Nephron progenitor cell (in vitro differentiated cells): Measurements from ENCODE around the gene CHMP6.
A peak's percentile ranks its signal among the peaks of the same experiment; 100 is the strongest.

Source experiments
- DNase-seq: peaks from one replicate; pipeline ENCODE4 v3.0.0; 2021
- H3K27ac Mint-ChIP-seq: 2 replicates; pipeline ENCODE4 v1.8.0; 2021; ENCODE audit warnings: mild to moderate bottlenecking, moderate library complexity, mixed read lengths
- H3K27me3 Mint-ChIP-seq: 2 replicates; pipeline ENCODE4 v1.8.0; 2021; ENCODE audit warnings: mild to moderate bottlenecking, low read depth, mixed read lengths; ENCODE audit not compliant: poor library complexity
- H3K36me3 Mint-ChIP-seq: 2 replicates; pipeline ENCODE4 v1.8.0; 2021; ENCODE audit warnings: low read depth, mixed read lengths
- H3K4me1 Mint-ChIP-seq: 2 replicates; pipeline ENCODE4 v1.8.0; 2021; ENCODE audit warnings: mixed read lengths
- H3K4me3 Mint-ChIP-seq: 2 replicates; pipeline ENCODE4 v1.8.0; 2021; ENCODE audit warnings: mild to moderate bottlenecking, moderate library complexity, mixed read lengths
- H3K9me3 Mint-ChIP-seq: 2 replicates; pipeline ENCODE4 v1.8.0; 2021; ENCODE audit warnings: mild to moderate bottlenecking, moderate library complexity, mixed read lengths
- TF ChIP-seq, protein P1 (sequence below): fragments of 200-600 bp; sonication (generic); IDR thresholded peaks from 2 replicates; pipeline ENCODE4 v1.5.0; 2021; ENCODE audit warnings: antibody characterized with exemption

The CHMP6 gene

GRCh38 chr17:80981929-80982425 lies 9.7 kb upstream of the CHMP6 start:
- Mint-ChIP-seq H3K36me3 (no peaks in the 10 kb centered on the region), H3K9me3 (peaks cover under 1% of the 10 kb centered on the region), H3K4me1 (peaks cover 42% of the 10 kb centered on the region), H3K4me3 (peak overlapping the region; percentile 60), H3K27ac (no peak overlapping the region), H3K27me3 (peaks cover 32% of the 10 kb centered on the region)
- DNase-seq: no peak
- TF ChIP-seq, protein P1, sequence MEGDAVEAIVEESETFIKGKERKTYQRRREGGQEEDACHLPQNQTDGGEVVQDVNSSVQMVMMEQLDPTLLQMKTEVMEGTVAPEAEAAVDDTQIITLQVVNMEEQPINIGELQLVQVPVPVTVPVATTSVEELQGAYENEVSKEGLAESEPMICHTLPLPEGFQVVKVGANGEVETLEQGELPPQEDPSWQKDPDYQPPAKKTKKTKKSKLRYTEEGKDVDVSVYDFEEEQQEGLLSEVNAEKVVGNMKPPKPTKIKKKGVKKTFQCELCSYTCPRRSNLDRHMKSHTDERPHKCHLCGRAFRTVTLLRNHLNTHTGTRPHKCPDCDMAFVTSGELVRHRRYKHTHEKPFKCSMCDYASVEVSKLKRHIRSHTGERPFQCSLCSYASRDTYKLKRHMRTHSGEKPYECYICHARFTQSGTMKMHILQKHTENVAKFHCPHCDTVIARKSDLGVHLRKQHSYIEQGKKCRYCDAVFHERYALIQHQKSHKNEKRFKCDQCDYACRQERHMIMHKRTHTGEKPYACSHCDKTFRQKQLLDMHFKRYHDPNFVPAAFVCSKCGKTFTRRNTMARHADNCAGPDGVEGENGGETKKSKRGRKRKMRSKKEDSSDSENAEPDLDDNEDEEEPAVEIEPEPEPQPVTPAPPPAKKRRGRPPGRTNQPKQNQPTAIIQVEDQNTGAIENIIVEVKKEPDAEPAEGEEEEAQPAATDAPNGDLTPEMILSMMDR: no peak

DNA sequence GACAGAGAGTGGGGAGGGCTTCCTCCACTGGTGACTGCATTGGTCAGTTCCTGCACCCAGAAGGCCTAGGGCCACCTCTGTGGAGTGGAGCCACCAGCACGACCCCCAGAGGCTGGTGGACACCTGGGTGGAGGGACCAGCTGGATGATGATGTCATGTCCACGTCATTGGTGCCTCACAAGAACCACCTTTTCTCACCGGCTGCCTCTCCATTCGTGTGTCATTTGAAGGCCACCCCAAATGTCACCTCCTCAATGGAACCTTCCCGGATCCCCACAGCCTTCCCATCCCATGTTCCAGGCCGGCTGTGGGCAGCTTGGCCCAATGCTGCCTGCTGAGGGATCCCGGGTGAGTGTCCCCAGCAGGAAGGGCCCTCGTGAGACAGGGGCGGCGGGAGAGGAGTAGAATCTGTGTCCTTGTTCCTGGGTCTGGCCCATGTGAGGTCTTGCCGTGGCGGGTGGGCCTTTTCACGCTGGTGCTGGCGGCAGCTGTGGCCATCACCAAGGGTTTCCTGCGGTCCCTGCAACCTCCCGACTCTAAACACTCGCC lies 9.1 kb upstream of the CHMP6 start:
- no peaks in the 10 kb centered on the region for H3K36me3 Mint-ChIP-seq
- TF ChIP-seq, protein P1: no peak
- H3K9me3 Mint-ChIP-seq: no peaks in the 10 kb centered on the region
- peaks cover 45% of the 10 kb centered on the region for H3K4me1 Mint-ChIP-seq
- no peak overlapping the region for H3K4me3 Mint-ChIP-seq
- peaks cover 33% of the 10 kb centered on the region for H3K27me3 Mint-ChIP-seq
- no peak for DNase-seq
- no peak overlapping the region for H3K27ac Mint-ChIP-seq

DNA sequence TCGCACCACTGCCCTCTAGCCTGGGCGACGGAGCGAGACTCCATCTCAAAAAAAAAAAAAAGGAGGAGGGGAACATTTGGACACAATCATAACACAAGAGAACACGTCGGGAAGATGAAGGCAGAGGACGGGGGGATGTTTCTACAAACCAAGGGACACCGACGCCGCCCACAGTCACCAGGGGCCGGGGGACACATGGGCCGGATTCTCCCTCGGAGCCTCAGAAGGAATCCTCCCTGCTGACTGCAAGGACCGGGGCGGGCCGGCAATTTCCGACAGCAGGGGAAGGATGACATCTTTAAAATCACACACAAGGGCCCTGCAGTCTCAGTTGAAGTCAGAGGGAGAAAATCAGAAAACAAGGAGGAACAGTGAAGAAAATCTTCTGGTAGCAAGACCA lies 8.1 kb upstream of the CHMP6 start:
- no peak overlapping the region for H3K27ac Mint-ChIP-seq
- TF ChIP-seq, protein P1: no peak

DNA sequence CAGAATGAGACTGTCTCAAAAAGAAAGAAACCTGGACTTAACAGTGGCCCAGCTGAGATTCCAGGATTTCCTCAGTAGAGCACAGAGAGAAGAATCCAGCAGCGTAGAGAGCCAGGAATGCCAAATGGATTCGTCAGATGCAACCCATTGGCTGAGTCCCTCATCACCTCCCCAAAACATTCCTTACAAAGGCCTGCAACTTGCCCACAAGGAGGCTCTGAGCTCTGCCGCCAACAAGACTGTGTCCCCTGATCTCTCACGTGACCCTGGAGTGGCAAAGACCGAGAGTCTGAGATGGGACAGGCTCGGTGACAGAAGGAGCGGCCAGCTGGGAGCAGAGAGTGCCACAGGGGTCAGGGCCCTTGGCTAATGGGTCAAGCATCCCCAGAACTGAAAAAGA lies 6.9 kb upstream of the CHMP6 start:
- no peak overlapping the region for H3K4me3 Mint-ChIP-seq
- no peak for DNase-seq
- H3K27ac Mint-ChIP-seq: no peak overlapping the region
- H3K27me3 Mint-ChIP-seq: peaks cover 51% of the 10 kb centered on the region
- H3K36me3 Mint-ChIP-seq: no peaks in the 10 kb centered on the region
- H3K4me1 Mint-ChIP-seq: peaks cover 52% of the 10 kb centered on the region
- TF ChIP-seq, protein P1: no peak
- no peaks in the 10 kb centered on the region for H3K9me3 Mint-ChIP-seq

More for the DNA sequence above, 8.1 kb upstream of the CHMP6 start:
- DNase-seq: no peak
- no peaks in the 10 kb centered on the region for H3K36me3 Mint-ChIP-seq
- H3K27me3 Mint-ChIP-seq: peaks cover 41% of the 10 kb centered on the region
- peaks cover 53% of the 10 kb centered on the region for H3K4me1 Mint-ChIP-seq
- no peaks in the 10 kb centered on the region for H3K9me3 Mint-ChIP-seq
- no peak overlapping the region for H3K4me3 Mint-ChIP-seq

GRCh38 chr17:80986046-80986445 lies 5.6 kb upstream of the CHMP6 start:
- no peak overlapping the region for H3K4me3 Mint-ChIP-seq
- H3K36me3 Mint-ChIP-seq: no peaks in the 10 kb centered on the region
- H3K27me3 Mint-ChIP-seq: peaks cover 58% of the 10 kb centered on the region
- TF ChIP-seq, protein P1: no peak
- H3K27ac Mint-ChIP-seq: no peak overlapping the region
- DNase-seq: no peak
- peaks cover 41% of the 10 kb centered on the region for H3K4me1 Mint-ChIP-seq
- no peaks in the 10 kb centered on the region for H3K9me3 Mint-ChIP-seq

GRCh38 chr17:80986816-80987475 lies 4.7 kb upstream of the CHMP6 start:
- no peak overlapping the region for H3K27ac Mint-ChIP-seq
- no peaks in the 10 kb centered on the region for H3K36me3 Mint-ChIP-seq
- DNase-seq: no peak
- peaks cover 58% of the 10 kb centered on the region for H3K27me3 Mint-ChIP-seq
- H3K9me3 Mint-ChIP-seq: no peaks in the 10 kb centered on the region
- TF ChIP-seq, protein P1: no peak
- no peak overlapping the region for H3K4me3 Mint-ChIP-seq
- H3K4me1 Mint-ChIP-seq: peaks cover 36% of the 10 kb centered on the region
